HG03135 (cell line): ENCODE data around the gene RNU1-1.
"Not testable (repeated sequence)": the region's sequence is repeated elsewhere in the genome, so short reads cannot be mapped to it uniquely, and the experiment has no call there.

Source experiments
- ATAC-seq: cut with Tn5 transposase; IDR thresholded peaks from one replicate; pipeline ENCODE4 v1.9.1; 2021; ENCODE audit warnings: mild to moderate bottlenecking, moderate library complexity; ENCODE audit not compliant: unreplicated experiment

RNU1-1 gene

GRCh38 chr1:16498047-16498446 is 16.0 kb downstream of the RNU1-1 start:
- ATAC-seq, result not testable (repeated sequence)

GRCh38 chr1:16497474-16497904 is 16.6 kb downstream of the RNU1-1 start:
- ATAC-seq, result not testable (repeated sequence)

- not testable (repeated sequence) for ATAC-seq
Measured at GRCh38 chr1:16493731-16494130, 20.4 kb downstream of the RNU1-1 start.

- not testable (repeated sequence) for ATAC-seq
Measured at GRCh38 chr1:16492937-16493336, 21.1 kb downstream of the RNU1-1 start.

- ATAC-seq, result no peak
Measured at GRCh38 chr1:16491056-16491675, 22.9 kb downstream of the RNU1-1 start.

- ATAC-seq, result not testable (repeated sequence)
Measured at GRCh38 chr1:16489195-16489880, 24.7 kb downstream of the RNU1-1 start.

- ATAC-seq, result not testable (repeated sequence)
Measured at GRCh38 chr1:16487011-16487410, 27.1 kb downstream of the RNU1-1 start.

- not testable (repeated sequence) for ATAC-seq
Measured at GRCh38 chr1:16486316-16486715, 27.8 kb downstream of the RNU1-1 start.

- no peak for ATAC-seq
Measured at GRCh38 chr1:16484931-16485330, 29.2 kb downstream of the RNU1-1 start.

GRCh38 chr1:16484501-16484835 is 29.6 kb downstream of the RNU1-1 start:
- ATAC-seq, result no peak

- ATAC-seq, result not testable (repeated sequence)
Measured at GRCh38 chr1:16483639-16484500, 30.2 kb downstream of the RNU1-1 start.

GRCh38 chr1:16483146-16483545 is 30.9 kb downstream of the RNU1-1 start:
- not testable (repeated sequence) for ATAC-seq

GRCh38 chr1:16478091-16478490 is 36.0 kb downstream of the RNU1-1 start:
- no peak for ATAC-seq

GRCh38 chr1:16475771-16476770 is 38.0 kb downstream of the RNU1-1 start:
- not testable (repeated sequence) for ATAC-seq

GRCh38 chr1:16474891-16475290 is 39.2 kb downstream of the RNU1-1 start:
- ATAC-seq, result not testable (repeated sequence)

GRCh38 chr1:16474166-16474800 is 39.8 kb downstream of the RNU1-1 start:
- ATAC-seq, result no peak

- no peak for ATAC-seq
Measured at GRCh38 chr1:16468558-16468957, 45.5 kb downstream of the RNU1-1 start.

- no peak for ATAC-seq
Measured at GRCh38 chr1:16464917-16465625, 49.0 kb downstream of the RNU1-1 start.
